Measurements from ENCODE around the gene PLEKHH2.

The PLEKHH2 gene

DNA sequence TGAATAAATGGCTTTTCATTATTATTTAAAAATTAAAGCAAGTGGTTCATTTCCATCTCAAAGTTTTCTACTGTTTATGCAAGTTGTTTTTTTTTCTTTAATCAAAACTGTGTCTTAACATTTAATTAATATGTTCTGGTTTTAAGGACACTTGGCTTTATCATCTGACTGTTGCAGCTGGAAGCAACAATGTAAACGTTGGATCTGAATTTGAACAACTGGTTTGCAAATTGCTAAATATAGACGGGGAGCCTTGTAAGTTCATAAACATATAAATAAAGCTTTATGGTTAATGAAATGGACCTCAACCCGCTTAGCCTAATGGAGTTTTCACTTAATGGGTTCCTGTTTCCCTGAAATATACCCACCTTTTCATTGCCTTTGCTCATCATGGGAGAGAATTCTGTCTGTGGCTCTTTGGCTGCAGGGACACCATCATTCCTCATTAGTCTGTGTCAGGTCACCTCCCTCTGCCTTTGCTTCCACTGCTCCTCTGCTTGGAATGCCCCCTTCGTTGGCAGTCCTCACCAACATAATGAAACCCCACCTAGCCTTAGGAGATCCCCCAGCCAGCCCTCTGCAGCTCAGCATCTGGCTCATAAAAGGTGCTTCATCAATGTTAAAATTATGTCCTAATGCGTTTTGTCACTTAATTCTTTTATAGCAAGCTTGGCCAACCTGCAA is 92.6 kb downstream of the PLEKHH2 start:
- ATAC-seq, result no peak
- TF ChIP-seq ISL1 (CRISPR knock-in tag; IDR thresholded peaks at IDR 0.05), result no peak
- no peak for TF ChIP-seq CSRNP3 (CRISPR knock-in tag; IDR thresholded peaks at IDR 0.05)
- TF ChIP-seq ZNF70 (CRISPR knock-in tag; IDR thresholded peaks at IDR 0.05), result no peak
- no peak for TF ChIP-seq ZNF8 (CRISPR knock-in tag; IDR thresholded peaks at IDR 0.05)
- TF ChIP-seq ESRRG (CRISPR knock-in tag; IDR thresholded peaks at IDR 0.05), result no peak
- no peak for TF ChIP-seq ARNTL (CRISPR knock-in tag; IDR thresholded peaks at IDR 0.05; ENCODE audit: borderline replicate concordance, low read depth)
- TF ChIP-seq, protein P1, sequence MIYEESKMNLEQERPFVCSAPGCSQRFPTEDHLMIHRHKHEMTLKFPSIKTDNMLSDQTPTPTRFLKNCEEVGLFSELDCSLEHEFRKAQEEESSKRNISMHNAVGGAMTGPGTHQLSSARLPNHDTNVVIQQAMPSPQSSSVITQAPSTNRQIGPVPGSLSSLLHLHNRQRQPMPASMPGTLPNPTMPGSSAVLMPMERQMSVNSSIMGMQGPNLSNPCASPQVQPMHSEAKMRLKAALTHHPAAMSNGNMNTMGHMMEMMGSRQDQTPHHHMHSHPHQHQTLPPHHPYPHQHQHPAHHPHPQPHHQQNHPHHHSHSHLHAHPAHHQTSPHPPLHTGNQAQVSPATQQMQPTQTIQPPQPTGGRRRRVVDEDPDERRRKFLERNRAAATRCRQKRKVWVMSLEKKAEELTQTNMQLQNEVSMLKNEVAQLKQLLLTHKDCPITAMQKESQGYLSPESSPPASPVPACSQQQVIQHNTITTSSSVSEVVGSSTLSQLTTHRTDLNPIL (CRISPR knock-in tag; IDR thresholded peaks at IDR 0.05; ENCODE audit: low read depth), result no peak
- no peak for TF ChIP-seq ZFP30 (CRISPR knock-in tag; IDR thresholded peaks at IDR 0.05)
- no peak for TF ChIP-seq ZNF565 (CRISPR knock-in tag; conservative IDR thresholded peaks at IDR 0.05; ENCODE audit: low read depth)
- no peak for TF ChIP-seq BACH2 (CRISPR knock-in tag; IDR thresholded peaks at IDR 0.05; ENCODE audit: borderline replicate concordance)

DNA sequence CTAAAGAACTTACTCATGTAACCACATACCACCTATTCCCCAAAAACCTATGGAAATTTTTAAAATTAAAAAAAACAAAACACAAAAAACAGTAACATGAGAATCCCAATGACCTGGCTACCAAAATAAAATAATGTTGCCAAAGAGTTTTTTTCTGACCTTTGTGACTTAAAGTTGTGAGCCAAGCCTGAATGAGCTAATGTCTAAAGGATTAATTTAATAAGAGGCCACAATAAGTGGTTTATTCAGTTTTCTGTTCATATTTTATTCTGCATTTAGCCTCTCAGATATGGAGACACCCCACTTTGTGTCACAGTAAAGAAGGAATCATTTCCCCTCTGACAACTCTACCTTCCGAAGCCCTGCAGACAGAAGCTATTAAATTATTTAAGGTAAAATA is 94.2 kb downstream of the PLEKHH2 start:
- ATAC-seq, result no peak
- no peak for TF ChIP-seq ZNF565 (CRISPR knock-in tag; conservative IDR thresholded peaks at IDR 0.05; ENCODE audit: low read depth)
- TF ChIP-seq ISL1 (CRISPR knock-in tag; IDR thresholded peaks at IDR 0.05), result peak; percentile 81
- no peak for TF ChIP-seq ZC3H10 (CRISPR knock-in tag; IDR thresholded peaks at IDR 0.05)
- TF ChIP-seq, protein P1 (CRISPR knock-in tag; IDR thresholded peaks at IDR 0.05; ENCODE audit: low read depth), result peak; percentile 67; the same call in 1 of the 2 replicates

- no peak; the same call in 2 of the 3 replicates for ATAC-seq
- TF ChIP-seq BACH2 (CRISPR knock-in tag; IDR thresholded peaks at IDR 0.05; ENCODE audit: borderline replicate concordance) (no peak), TOX (CRISPR knock-in tag; IDR thresholded peaks at IDR 0.05; ENCODE audit: borderline replicate concordance) (no peak), ZC3H10 (CRISPR knock-in tag; IDR thresholded peaks at IDR 0.05) (no peak), RARB (CRISPR knock-in tag; IDR thresholded peaks at IDR 0.05) (no peak), SNAI2 (CRISPR knock-in tag; IDR thresholded peaks at IDR 0.05) (no peak), ZFP30 (CRISPR knock-in tag; IDR thresholded peaks at IDR 0.05) (no peak), CSDC2 (CRISPR knock-in tag; IDR thresholded peaks at IDR 0.05) (no peak), ARNTL (CRISPR knock-in tag; IDR thresholded peaks at IDR 0.05; ENCODE audit: borderline replicate concordance, low read depth) (no peak)
Observed at GRCh38 chr2:43736637-43737036, 99.6 kb downstream of the PLEKHH2 start.

GRCh38 chr2:43737097-43737854 is 100.2 kb downstream of the PLEKHH2 start:
- peak; percentile 94 for ATAC-seq
- no peak for TF ChIP-seq OSR1 (CRISPR knock-in tag; IDR thresholded peaks at IDR 0.05)
- TF ChIP-seq TOX (CRISPR knock-in tag; IDR thresholded peaks at IDR 0.05; ENCODE audit: borderline replicate concordance), result no peak
- TF ChIP-seq CSDC2 (CRISPR knock-in tag; IDR thresholded peaks at IDR 0.05), result 0 out of 2 replicates have a peak, but pooled peaks have one; percentile 60
- no peak for TF ChIP-seq PATZ1 (CRISPR knock-in tag; IDR thresholded peaks at IDR 0.05; ENCODE audit: borderline replicate concordance)
- TF ChIP-seq TSHZ2 (CRISPR knock-in tag; IDR thresholded peaks at IDR 0.05), result no peak
- TF ChIP-seq POU6F1 (CRISPR knock-in tag; IDR thresholded peaks at IDR 0.05; ENCODE audit: borderline replicate concordance, low read depth), result 0 out of 2 replicates have a peak, but pooled peaks have one; percentile 49
- TF ChIP-seq SNAI2 (CRISPR knock-in tag; IDR thresholded peaks at IDR 0.05), result peak; percentile 78; the same call in 1 of the 2 replicates
- peak; percentile 68; the same call in 1 of the 2 replicates for TF ChIP-seq ZNF8 (CRISPR knock-in tag; IDR thresholded peaks at IDR 0.05)
- TF ChIP-seq BACH2 (CRISPR knock-in tag; IDR thresholded peaks at IDR 0.05; ENCODE audit: borderline replicate concordance), result no peak
- no peak for TF ChIP-seq TCF4 (CRISPR knock-in tag; IDR thresholded peaks at IDR 0.05; ENCODE audit: borderline replicate concordance)
- no peak for TF ChIP-seq ZNF70 (CRISPR knock-in tag; IDR thresholded peaks at IDR 0.05)
- TF ChIP-seq RARB (CRISPR knock-in tag; IDR thresholded peaks at IDR 0.05), result no peak
- TF ChIP-seq ISL1 (CRISPR knock-in tag; IDR thresholded peaks at IDR 0.05), result peak; percentile 22; the same call in 1 of the 2 replicates
- no peak for TF ChIP-seq ZNF565 (CRISPR knock-in tag; conservative IDR thresholded peaks at IDR 0.05; ENCODE audit: low read depth)
- TF ChIP-seq ZFP30 (CRISPR knock-in tag; IDR thresholded peaks at IDR 0.05), result no peak
- no peak for TF ChIP-seq PPARA (CRISPR knock-in tag; IDR thresholded peaks at IDR 0.05; ENCODE audit: borderline replicate concordance)
- no peak for TF ChIP-seq ESRRG (CRISPR knock-in tag; IDR thresholded peaks at IDR 0.05)
- no peak for TF ChIP-seq ZC3H10 (CRISPR knock-in tag; IDR thresholded peaks at IDR 0.05)
- no peak for TF ChIP-seq GLIS3 (CRISPR knock-in tag; IDR thresholded peaks at IDR 0.05)

All from SK-N-SH treated with all-trans-retinoic acid at 6 μM for 48 hours (cell line).